HG02610 (cell line): Measurements from ENCODE around the gene ATL2.
"Not testable (repeated sequence)": the region's sequence is repeated elsewhere in the genome, so short reads cannot be mapped to it uniquely, and the experiment has no call there.

Experiments
- ATAC-seq: cut with Tn5 transposase; IDR thresholded peaks from one replicate; pipeline ENCODE4 v1.9.1; 2021; ENCODE audit warnings: mild to moderate bottlenecking, moderate library complexity; ENCODE audit not compliant: unreplicated experiment

ATL2 gene

DNA sequence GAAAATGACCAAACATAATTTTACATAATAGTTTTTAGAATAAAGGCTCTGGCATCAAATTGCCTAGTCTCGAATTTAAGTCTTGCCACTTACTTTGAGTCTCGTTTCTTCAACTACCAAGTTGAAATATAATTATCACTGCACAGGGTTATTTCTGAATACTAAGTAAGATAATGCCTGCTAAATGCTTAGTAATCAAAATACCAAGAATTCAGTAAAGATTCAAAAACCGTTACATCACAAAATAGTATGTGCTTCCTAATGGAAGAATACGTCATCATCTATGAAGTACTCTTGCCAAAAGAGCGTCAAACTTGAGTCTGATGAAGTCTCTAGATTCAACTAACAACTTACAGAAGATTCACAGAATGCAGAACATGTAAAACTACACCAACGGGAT is 40.5 kb downstream of the ATL2 start:
- no peak for ATAC-seq

DNA sequence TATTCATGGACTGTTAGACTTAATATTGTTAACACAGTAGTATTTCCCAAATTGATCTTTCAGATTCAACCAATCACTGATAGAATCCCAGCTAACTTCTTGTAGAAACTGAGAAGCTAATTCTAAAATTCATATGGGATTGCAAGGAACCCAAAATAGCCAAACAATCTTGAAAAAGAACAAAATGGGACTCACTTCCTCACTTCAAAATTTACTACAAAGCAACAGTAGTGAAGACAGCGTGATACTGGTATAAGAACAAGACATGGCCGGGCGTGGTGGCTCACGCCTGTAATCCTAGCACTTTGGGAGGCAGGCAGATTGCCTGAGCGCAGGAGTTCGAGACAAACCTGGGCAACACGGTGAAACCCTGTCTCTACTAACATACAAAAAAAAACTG is 46.3 kb downstream of the ATL2 start:
- ATAC-seq, result no peak

DNA sequence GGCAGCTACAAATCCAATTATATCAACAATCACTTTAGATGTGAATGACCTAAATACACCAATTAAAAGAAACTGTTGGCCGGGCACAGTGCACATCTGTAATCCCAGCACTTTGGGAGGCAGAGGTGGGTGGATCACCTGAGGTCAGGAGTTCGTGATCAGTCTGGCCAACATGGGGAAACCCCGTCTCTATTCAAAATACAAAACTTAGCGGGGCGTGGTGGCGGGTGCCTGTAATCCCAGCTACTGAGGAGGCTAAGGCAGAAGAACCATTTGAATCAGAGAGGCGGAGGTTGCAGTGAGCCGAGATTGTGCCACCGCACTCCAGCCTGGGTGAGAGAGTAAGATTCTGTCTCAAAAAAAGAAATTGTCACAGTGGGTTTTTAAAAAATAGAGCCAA is 49.5 kb downstream of the ATL2 start:
- no peak for ATAC-seq

DNA sequence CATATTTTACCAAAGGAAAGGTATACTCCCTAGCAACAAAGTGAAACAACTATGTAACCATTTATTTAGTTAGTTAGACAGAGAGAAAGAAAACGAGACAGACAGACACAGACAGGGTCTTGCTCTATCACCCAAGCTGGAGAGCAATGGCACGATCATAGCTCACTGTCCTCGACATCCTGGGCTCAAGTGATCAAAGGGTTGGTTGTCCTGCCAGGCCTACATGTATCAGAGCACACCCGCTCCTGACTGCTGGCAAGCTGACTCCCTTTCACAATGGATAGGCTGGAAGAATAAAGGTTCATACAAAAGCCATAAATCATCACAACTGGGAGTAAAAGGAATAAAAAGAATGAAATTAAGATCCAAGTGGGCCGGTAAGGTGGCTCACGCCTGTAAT is 53.5 kb downstream of the ATL2 start:
- no peak for ATAC-seq

DNA sequence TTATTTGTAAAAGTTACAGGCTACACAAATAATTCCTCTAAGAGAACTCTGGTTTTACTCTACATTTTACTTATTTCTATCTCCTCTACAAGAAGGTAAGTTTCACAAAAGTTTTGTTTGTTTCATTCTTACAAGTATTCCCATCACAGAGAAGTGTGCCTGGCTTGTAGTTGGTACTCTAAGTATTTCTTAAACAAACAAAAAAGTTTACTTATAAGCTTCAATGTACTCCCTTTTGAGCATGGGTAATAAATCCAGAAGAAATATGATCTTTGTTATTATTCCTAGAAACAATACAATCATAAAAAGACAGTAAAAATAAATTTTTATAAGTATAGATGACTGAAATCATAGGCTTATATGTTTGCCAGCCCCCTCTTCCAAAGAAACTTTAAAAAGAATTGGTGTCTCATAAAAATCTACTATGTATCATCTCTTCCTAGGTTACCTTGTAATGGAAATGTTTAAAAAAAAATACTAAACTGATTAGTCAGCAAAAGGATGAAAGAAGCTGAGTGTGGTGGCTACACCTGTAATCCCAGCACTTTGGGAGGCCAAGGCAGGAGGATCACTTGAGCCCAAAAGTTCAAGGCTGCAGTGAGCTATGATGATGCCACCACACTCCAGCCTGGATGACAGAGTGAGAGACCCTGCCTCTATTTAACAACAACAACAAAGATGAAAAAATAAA is 54.7 kb downstream of the ATL2 start:
- ATAC-seq, result no peak

DNA sequence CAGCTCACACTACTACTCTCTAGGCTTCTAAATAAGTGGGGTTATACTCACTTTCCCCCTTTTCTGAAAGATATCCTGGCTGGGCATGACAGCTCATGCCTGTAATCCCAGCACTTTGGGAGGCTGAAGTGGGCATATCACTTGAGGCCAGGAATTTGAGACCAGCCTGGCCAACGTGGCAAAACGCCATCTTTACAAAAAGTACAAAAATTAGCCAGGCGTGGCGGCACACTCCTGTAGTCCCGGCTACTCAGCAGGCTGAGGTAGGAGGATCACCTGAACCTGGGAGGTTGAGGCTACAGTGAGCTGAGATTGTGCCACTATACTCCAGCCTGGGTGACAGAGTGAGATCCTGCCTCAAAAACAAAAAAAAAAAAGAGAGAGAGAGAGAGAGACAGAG is 57.8 kb downstream of the ATL2 start:
- ATAC-seq, result not testable (repeated sequence)

DNA sequence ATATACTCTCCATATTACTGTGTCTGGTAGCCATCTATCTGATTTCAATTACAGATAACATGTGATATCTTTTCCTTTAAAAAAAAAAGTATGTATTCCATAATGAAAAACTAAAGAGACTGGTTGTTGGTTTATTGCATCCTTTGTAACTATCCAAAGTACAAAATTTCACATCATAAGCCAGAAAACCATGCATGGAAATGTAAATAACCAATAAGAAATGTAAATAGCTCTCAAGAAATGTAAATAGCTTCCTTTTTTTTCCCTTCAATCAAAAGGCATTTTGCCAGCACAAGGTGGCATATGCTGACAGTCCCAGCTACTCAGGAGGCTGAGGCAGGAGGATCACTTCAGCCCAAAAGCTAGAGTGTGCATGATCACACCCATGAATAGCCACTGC is 59.3 kb downstream of the ATL2 start:
- ATAC-seq, result no peak

DNA sequence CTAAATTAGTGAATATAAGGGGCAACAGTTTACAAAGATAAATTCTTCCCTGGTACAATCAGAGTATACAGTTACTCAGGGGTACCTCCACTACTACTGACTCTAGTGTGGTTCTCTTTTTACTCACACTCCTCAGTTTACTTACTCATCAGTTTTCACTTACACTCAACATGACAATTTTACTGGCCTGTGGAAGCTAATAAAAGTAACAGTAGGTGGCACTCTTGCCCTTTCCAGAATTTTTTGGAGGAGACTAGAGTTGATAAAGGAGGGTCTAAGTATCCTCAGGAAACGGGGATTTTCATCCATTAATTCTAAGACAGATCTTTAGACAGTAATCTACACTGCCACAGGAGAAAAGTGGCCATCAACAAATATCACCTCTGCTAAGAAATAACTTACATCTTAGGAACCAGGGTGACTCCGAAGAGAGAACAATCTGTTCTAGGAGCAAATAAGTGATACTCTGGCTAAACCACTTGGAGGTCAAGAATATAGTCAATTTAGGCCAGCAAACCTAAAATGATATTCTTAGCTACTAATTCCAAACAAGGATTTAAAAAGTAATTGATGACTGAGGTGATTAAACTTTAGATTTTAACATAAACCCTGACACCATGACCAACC is 61.3 kb downstream of the ATL2 start:
- no peak for ATAC-seq

DNA sequence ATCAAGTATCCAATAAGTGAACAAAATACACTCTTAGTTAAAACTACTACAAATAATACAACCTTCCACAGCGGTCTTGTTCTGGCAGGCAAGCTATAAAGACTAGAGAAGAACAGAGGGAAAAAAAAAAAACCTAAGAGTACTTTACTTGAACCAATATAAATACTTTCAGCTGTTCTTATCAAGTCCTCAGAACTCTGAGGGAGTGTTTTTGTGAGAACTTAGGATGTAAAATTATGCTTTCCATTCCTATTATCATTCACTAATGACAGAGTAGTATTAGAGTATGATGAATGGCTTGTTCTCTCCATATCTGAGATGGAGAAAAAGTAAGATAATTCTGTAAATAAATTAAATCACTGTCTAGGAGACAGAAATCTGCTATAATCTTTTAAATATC is 68.3 kb downstream of the ATL2 start:
- no peak for ATAC-seq

DNA sequence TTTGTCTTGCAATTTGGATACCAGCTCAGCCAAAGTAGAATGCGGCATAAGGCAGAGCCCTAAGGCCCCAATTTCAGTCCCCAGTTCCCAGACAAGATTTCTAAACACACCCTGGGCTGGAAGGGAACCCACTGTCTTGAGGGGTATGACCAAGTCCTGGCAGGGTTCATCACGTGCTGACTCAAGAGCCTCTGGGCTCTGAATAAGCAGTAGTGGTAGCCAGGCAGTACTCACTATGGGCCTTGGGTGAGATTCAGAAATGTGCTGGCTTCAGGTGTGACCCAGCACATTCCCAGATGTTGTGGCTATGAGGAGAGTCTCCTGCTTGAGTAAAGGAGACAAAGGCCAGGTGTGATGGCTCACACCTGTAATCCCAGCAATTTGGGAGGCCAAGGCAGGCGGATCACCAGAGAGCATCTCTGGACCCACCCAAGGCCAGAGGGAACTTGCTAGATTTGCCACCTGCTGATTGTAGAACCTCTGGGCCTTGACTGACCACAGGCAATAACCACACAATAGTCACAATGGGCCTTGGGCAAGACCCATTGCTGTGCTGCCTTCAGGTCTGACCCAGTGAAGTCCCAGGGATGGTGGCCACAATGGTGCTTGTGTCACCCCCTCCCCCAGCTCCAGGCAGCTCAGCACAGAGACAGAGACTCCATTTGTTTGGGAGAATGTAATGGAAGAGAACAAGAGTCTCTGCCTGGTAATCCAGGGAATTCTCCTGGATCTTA is 74.9 kb downstream of the ATL2 start:
- no peak for ATAC-seq

DNA sequence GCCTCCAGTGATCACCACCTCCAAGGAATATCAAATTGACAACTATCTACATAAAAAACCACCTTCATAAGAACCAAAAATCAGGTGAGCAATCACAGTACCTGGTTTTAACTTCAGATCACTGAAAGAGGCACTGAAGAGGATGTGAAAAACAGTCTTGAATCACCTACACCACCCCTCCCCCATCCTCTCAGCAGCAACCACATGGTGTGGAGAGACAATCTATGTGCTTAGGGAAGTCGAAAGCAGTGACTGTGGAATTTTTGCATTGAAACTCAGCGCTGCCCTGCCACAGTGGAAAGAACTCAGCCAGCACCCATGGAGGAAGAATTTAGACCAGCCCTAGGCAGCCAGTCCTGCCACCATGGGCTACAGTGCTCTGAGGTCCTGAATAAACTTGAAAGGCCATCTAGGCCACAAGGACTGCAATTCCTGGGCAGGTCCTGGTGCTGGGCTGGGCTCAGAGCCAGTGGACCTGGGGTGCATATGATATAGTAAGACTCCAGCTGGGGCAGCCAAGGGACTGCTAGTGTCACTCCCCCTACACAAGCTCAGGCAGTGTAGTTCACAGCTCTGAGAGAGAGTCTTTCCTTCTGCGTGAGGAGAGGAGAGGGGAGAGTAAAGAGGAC is 75.6 kb downstream of the ATL2 start:
- ATAC-seq, result peak; percentile 72

DNA sequence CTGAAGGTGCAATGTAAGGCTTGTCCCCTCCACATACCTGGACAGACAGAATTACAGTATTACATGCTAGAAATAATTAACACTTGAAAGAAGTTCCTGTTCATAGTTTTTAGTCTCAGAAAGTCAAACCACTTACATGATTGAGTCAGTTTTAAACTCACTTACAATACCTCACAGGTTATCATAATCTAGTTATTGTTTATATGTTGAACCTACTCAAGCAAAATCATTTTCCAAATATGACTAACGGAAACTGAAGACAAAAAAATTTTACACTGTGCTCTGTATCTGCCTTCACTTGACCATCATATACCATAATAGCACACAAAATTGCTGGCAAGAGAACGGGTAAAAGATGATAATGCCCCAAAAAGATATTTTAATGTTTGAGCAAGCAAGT is 78.5 kb downstream of the ATL2 start:
- ATAC-seq, result no peak

DNA sequence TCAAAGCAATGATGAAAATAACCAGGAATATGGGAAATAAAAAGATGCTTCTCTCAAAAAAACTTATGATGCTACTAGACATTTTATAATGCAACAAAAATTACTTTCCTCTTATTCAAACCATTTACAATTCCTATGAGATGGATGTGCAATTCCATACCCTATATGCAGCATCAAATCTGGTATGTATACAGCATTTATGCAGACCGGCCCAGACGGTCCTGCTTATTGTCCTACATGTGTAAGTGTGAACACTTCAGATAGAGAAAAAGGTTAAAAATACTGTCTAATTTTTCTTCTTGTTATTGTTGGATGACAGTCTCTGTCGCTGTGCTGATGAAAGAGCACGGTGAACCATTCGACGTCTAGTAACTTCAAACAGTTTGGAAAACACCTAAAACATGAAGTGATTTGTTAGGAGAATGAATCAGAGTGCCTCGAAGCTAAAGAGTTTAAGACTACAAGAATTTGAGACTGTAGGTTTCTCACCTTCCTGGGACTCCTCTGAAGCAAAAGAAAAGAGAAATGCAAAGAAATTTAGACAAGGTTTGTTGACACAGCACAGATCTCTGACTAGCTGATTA is 80.8 kb downstream of the ATL2 start:
- no peak for ATAC-seq

DNA sequence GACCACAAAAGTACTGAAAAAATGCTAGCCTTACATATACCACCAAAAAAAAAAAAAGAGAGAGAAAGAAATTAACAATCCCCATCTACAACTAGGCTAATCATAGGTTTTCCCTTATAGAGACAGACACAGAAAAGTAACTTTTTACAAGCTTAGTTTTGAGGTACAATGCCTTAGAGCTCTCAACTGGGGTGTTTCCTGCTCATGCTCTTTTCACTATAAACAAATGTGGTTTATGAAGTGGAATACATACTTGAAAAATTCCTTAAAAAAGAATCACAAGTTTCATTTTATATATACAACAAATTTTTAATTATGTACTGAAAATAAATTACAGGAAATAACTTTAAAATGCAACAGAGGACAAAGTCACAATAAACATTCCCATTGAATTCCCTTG is 82.5 kb downstream of the ATL2 start:
- no peak for ATAC-seq

DNA sequence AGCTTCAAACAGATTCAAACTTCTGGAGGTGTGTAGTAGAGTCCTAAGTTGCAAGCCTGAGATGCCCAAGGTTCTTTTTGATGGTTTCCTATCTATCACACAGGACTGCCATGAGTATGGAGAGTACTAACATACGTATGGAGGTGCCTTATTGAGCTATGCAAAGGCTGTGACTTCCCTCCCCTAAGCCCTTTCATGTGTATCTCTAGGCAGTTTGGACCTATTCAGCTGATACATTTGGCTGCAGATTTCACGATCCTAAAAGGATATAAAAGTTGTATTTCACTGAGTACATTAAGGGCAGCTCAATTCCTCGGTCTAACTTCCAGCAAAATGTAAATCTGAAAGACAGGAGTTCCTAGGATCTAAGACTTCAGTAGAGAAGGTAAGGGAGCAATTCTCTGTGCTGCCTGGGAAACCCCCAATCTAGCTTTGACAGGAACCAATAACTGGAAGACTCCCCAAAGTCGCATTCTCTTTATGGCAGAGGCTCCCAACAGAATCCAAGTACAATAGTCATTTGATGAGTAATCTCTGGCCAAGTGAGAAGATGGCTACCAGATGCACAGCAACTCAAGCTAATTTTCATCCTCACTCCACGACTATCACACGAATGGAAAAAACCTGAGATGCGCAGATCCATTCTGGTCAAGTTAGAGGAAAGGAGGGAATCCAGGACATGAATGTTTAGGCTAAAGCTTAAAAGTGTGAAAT is 83.8 kb downstream of the ATL2 start:
- ATAC-seq, result no peak

DNA sequence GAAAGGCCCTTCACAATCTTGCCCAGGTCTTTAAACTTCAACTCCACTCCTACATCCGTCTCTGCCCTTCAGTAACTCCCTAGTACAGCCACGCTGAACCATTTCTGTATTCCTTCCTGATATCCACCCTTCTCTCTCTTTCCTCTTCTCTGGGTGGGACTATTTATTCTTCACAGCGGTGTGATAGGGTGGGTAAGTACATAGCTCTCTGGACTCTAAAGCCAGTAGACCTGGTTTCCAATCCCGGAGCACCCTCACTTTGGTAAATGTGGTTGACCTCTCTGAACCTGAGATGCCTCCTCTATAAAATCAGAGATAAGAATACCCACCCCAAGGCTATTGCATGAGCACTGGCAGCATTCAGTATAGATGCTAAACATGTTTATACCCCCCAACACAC is 86.7 kb downstream of the ATL2 start:
- ATAC-seq, result no peak

DNA sequence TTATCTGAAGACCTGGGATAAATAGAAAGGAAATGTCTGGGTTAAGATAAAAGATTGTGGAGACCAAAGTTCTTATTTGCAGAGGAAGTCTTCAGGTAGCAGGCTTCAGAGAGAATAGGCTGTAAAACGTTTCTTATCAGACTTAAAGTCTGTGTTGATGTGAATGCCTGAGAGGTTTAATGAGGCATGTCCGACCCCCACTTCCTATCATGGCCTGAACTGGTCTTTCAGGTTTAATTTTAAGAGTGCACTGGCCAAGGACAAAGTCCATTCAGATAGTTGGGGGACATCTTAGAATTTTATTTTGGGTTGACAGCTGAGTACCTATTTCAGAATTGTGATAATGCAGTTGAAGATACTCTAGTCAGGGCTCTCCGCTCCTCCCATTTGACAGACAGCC is 92.1 kb downstream of the ATL2 start:
- no peak for ATAC-seq

DNA sequence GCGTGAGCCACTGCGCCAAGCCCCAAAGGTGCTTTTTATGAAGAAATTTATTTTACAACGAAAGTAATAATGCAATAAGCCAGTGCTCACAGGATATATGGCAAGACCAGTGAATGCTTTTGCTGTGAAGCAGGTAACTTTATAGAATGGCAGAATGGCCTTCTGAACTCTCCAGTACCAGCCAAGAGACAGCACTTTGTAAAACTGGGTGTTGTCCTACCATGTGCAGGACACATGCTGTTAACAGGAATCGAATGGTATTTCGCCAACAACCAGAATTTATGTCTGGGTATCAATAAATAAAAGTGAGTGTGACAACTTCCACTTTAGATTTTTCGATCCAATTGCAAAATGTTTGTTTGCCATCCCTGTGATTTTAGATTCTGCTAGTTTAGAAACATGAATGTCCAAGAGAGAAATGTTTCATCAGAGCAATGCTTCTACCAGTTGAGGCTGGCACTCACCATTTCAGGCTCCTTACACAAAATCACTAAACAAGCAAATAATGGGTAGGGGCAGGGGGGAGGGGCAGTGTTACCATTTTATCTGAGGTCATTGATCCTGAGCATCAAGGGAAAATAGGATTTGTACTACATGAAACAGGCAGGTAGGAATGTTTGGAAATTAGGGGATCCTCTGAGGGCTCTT is 95.9 kb downstream of the ATL2 start:
- ATAC-seq, result no peak

DNA sequence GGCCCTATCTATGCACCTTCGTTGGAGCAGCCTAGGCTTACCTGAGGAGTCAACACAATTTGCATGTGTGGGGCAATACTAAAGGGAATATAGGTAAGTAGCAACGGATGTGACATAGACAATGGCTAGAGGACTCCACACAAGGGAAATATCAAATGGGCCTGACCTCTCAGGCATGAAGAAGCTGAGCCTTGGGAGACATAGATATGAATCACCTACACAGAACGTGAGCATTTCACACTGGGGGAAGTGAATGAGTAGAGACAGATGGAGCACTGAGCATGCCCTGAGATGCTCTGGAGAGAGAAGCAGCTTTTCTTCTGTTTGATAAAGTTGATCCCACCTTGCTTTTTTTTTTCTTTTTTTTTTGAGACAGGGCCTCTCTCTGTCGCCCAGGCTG is 97.9 kb downstream of the ATL2 start:
- ATAC-seq, result no peak

DNA sequence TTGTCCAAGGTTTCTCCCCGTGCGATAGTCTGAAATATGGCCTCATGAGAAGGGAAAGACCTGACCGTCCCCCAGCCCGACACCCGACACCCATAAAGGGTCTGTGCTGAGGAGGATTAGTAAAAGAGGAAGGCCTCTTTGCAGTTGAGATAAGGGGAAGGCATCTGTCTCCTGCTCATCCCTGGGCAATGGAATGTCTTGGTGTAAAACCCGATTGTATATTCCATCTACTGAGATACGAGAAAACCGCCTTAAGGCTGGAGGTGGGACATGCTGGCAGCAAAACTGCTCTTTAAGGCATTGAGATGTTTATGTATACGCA is 99.0 kb downstream of the ATL2 start:
- ATAC-seq, result not testable (repeated sequence)
